Panc1 (cell line): ENCODE results near the gene IL1RAPL1. TPM values are rescaled to one million over a fixed set of nuclear protein-coding genes. Genes with fewer than 3 reads are reported as not detected.

Experiments
- ATAC-seq: fragments of 200-7000 bp; cut with Tn5 transposase; 2 replicates; pipeline ENCODE4 v1.9.1; 2020; ENCODE audit warnings: mild to moderate bottlenecking, moderate library complexity
- BruUV-seq: library from RNA; stranded (reverse); fragments of 400-500 nt; replicated peaks from 2 replicates; lab custom pipeline; 2021; lab: Mats Ljungman, UMichigan
- CTCF ChIA-PET: fragments of 300-600 bp; sonication (Branson Sonifier 250); formaldehyde crosslinking; loops from one replicate; lab custom pipeline; 2022; ENCODE audit warnings: antibody characterized with exemption; lab: Charles Lee
- POLR2A ChIA-PET: fragments of 300-600 bp; sonication (Branson Sonifier 250); formaldehyde crosslinking; loops from one replicate; lab custom pipeline; 2022; ENCODE audit warnings: antibody characterized with exemption; lab: Charles Lee
- DNase-seq: peaks from one replicate; pipeline ENCODE4 v3.0.0-alpha.2; 2010; ENCODE audit warnings: low read depth, low spot score
- H3K27ac ChIP-seq: 2 replicates; pipeline ENCODE4 v1.5.1; 2011; ENCODE audit warnings: mild to moderate bottlenecking, low read length, inconsistent platforms
- H3K27me3 ChIP-seq: fragments of 200-500 bp; sonication (Bioruptor generic); 2 replicates; pipeline ENCODE4 v1.6.0; 2014; ENCODE audit warnings: low read length, inconsistent platforms; ENCODE audit not compliant: control insufficient read depth, insufficient read depth
- H3K36me3 ChIP-seq: fragments of 200-500 bp; sonication (Bioruptor generic); 2 replicates; pipeline ENCODE4 v1.5.1; 2014; ENCODE audit warnings: inconsistent platforms, mild to moderate bottlenecking, low read length, moderate library complexity; ENCODE audit not compliant: control insufficient read depth, insufficient read depth
- H3K4me1 ChIP-seq: 2 replicates; pipeline ENCODE4 v1.5.1; 2011; ENCODE audit warnings: inconsistent platforms, mild to moderate bottlenecking, low read length, moderate library complexity; ENCODE audit not compliant: control insufficient read depth, insufficient read depth
- H3K4me3 ChIP-seq, 2 experiments: 2 replicates each; pipeline ENCODE4 v1.5.1; 2011 to 2012; ENCODE audit warnings: low read depth in 2 of 2, low read length in 2 of 2, mild to moderate bottlenecking in 2 of 2, inconsistent platforms in 1 of 2, moderate library complexity in 1 of 2
- H3K9me3 ChIP-seq: fragments of 200-500 bp; sonication (Bioruptor generic); 2 replicates; pipeline ENCODE4 v1.5.1; 2014; ENCODE audit warnings: low read depth, mild to moderate bottlenecking, inconsistent platforms, low read length, moderate library complexity; ENCODE audit not compliant: control insufficient read depth, insufficient read depth
- CTCF ChIP-seq: fragments of 450-650 bp; IDR thresholded peaks from 2 replicates; pipeline ENCODE4 v1.5.1; 2017; ENCODE audit warnings: mild to moderate bottlenecking
- POLR2AphosphoS5 ChIP-seq: IDR thresholded peaks from 2 replicates; pipeline ENCODE4 v1.6.1; 2012; ENCODE audit warnings: mild to moderate bottlenecking, low read depth, low read length, moderate library complexity
- REST ChIP-seq, 2 experiments: IDR thresholded peaks; 2 replicates each; pipeline ENCODE4 v1.6.1; 2011 to 2012; ENCODE audit warnings: low read depth in 2 of 2, control low read depth in 1 of 2, low read length in 1 of 2, mild to moderate bottlenecking in 1 of 2, moderate library complexity in 1 of 2; ENCODE audit not compliant: insufficient read depth in 1 of 2
- SIN3A ChIP-seq: IDR thresholded peaks from 2 replicates; pipeline ENCODE4 v1.6.1; 2012; ENCODE audit warnings: low read depth, mild to moderate bottlenecking, low read length, moderate library complexity, borderline replicate concordance; ENCODE audit not compliant: insufficient read depth
- TCF7L2 ChIP-seq: IDR thresholded peaks from 2 replicates; pipeline ENCODE4 v1.6.1; 2011; ENCODE audit warnings: mild to moderate bottlenecking, low read depth, low read length, inconsistent platforms
- in situ Hi-C: cut with HindIII; loops from 2 replicates; pipeline ENCODE4 v1.10.0; 2016; ENCODE audit warnings: low sequenced_read_pairs, low pct_unique_long_range_greater_than_20kb
- intact Hi-C: fragments of 100-400 bp; cut with micrococcal nuclease; formaldehyde crosslinking; loops from one replicate; pipeline ENCODE4 v1.10.0; 2022; ENCODE audit not compliant: unreplicated experiment
- total RNA-seq: library from RNA; stranded (reverse); gene quantifications from one replicate; pipeline ENCODE4 v1.2.1, GENCODE V29; 2021; ENCODE audit not compliant: unreplicated experiment

IL1RAPL1 gene
- total RNA-seq, 1 experiment from 2014 or later: 0.59 TPM

- no peaks in the 10 kb centered on the region for H3K36me3 ChIP-seq
- no peaks in the 10 kb centered on the region for H3K4me1 ChIP-seq
- no peaks in the 10 kb centered on the region for H3K27me3 ChIP-seq
- ChIA-PET POLR2A (no interaction called here), CTCF (no interaction called here)
- no peak for TF ChIP-seq SIN3A
- TF ChIP-seq TCF7L2: no peak
- TF ChIP-seq CTCF: no peak
- no peak for TF ChIP-seq REST (IDR thresholded peaks at IDR 0.05; ENCODE audit: insufficient read depth in 1 of 2, low read depth in 2 of 2, low read length in 1 of 2)
- no peak for TF ChIP-seq POLR2AphosphoS5
- no peak overlapping the region for H3K27ac ChIP-seq
- DNase-seq: no peak
- in situ Hi-C loops: no loop called here
- no peak for ATAC-seq
- H3K9me3 ChIP-seq: no peaks in the 10 kb centered on the region
- no TSS peak for BruUV-seq
- H3K4me3 ChIP-seq: no peak overlapping the region
- intact Hi-C loops: no loop called here
Measured at GRCh38 chrX:29872831-29873230, 1285.6 kb downstream of the IL1RAPL1 start.

- TF ChIP-seq POLR2AphosphoS5: no peak
- no peaks in the 10 kb centered on the region for H3K4me1 ChIP-seq
- CTCF ChIA-PET: no interaction called here
- H3K36me3 ChIP-seq: no peaks in the 10 kb centered on the region
- H3K27ac ChIP-seq: no peak overlapping the region
- no peaks in the 10 kb centered on the region for H3K9me3 ChIP-seq
- in situ Hi-C loops (no loop called here), intact Hi-C loops (no loop called here)
- ATAC-seq (no peak), DNase-seq (no peak)
- no peak overlapping the region for H3K4me3 ChIP-seq
- no TSS peak for BruUV-seq
- POLR2A ChIA-PET: no interaction called here
- H3K27me3 ChIP-seq: no peaks in the 10 kb centered on the region
Measured at GRCh38 chrX:29876733-29877132, 1289.5 kb downstream of the IL1RAPL1 start.

- Histone ChIP-seq H3K36me3 (no peaks in the 10 kb centered on the region), H3K27me3 (no peaks in the 10 kb centered on the region), H3K4me1 (no peaks in the 10 kb centered on the region), H3K9me3 (no peaks in the 10 kb centered on the region), H3K4me3 (no peak overlapping the region), H3K27ac (no peak overlapping the region)
- ChIA-PET CTCF (no interaction called here), POLR2A (no interaction called here)
- in situ Hi-C loops (no loop called here), intact Hi-C loops (no loop called here)
- no TSS peak for BruUV-seq
- ATAC-seq (no peak), DNase-seq (no peak)
- TF ChIP-seq CTCF: no peak
- TF ChIP-seq REST (IDR thresholded peaks at IDR 0.05; ENCODE audit: insufficient read depth in 1 of 2, low read depth in 2 of 2, low read length in 1 of 2): no peak
- TF ChIP-seq TCF7L2: no peak
- no peak for TF ChIP-seq SIN3A
- TF ChIP-seq POLR2AphosphoS5: no peak
Measured at GRCh38 chrX:29880977-29881376, 1293.7 kb downstream of the IL1RAPL1 start.
